Liver (tissue), 9 donors: ENCODE results near the gene TBC1D20. TPM values are rescaled to one million over a fixed set of nuclear protein-coding genes. Genes with fewer than 3 reads are reported as not detected.
A peak's percentile ranks its signal among the peaks of the same experiment; 100 is the strongest.

Experiments used
- DNase-seq: peaks from one replicate; pipeline ENCODE4 v3.0.0-alpha.2; 2017; ENCODE audit warnings: low spot score
- H3K27ac ChIP-seq, 2 donors: one replicate each; pipeline ENCODE4 v1.7.0; 2013; ENCODE audit warnings: inconsistent platforms in 2 of 2, low read length in 2 of 2, control low read depth in 1 of 2, low read depth in 1 of 2, mild to moderate bottlenecking in 1 of 2
- H3K27me3 ChIP-seq, 4 donors: one replicate each; pipeline versions ENCODE4 v1.6.1 to v1.7.0; 2013; ENCODE audit warnings: low read length in 3 of 4, inconsistent platforms in 1 of 4, mild to moderate bottlenecking in 1 of 4, moderate library complexity in 1 of 4; ENCODE audit not compliant: control insufficient read depth in 4 of 4, insufficient read depth in 4 of 4
- H3K36me3 ChIP-seq, 4 donors: one replicate each; pipeline versions ENCODE4 v1.6.1 to v1.7.0; 2013; ENCODE audit warnings: low read length in 3 of 4, mild to moderate bottlenecking in 3 of 4, low read depth in 1 of 4, moderate library complexity in 1 of 4; ENCODE audit not compliant: control insufficient read depth in 4 of 4, insufficient read depth in 3 of 4
- H3K4me1 ChIP-seq, 4 donors: one replicate each; pipeline versions ENCODE4 v1.6.1 to v1.7.0; 2013; ENCODE audit warnings: low read length in 3 of 4, mild to moderate bottlenecking in 3 of 4, moderate library complexity in 1 of 4; ENCODE audit not compliant: control insufficient read depth in 4 of 4, insufficient read depth in 4 of 4
- H3K4me3 ChIP-seq, 3 donors: one replicate each; pipeline versions ENCODE4 v1.6.1 to v1.7.0; 2013; ENCODE audit warnings: low read length in 3 of 3, control low read depth in 1 of 3, low read depth in 1 of 3, mild to moderate bottlenecking in 1 of 3
- H3K9ac ChIP-seq, 2 donors: one replicate each; pipeline ENCODE4 v1.7.0; 2013; ENCODE audit warnings: low read length in 2 of 2, mild to moderate bottlenecking in 2 of 2, moderate library complexity in 2 of 2, control low read depth in 1 of 2, low read depth in 1 of 2
- H3K9me3 ChIP-seq, 4 donors: one replicate each; pipeline versions ENCODE4 v1.6.1 to v1.7.0; 2013; ENCODE audit warnings: low read length in 3 of 4; ENCODE audit not compliant: control insufficient read depth in 4 of 4
- EGR1 ChIP-seq, 2 donors: IDR thresholded peaks; 2 replicates each; pipeline ENCODE4 v1.6.1; 2016 to 2018; ENCODE audit warnings: antibody characterized with exemption in 2 of 2, low read depth in 2 of 2
- FOXA1 ChIP-seq: IDR thresholded peaks from 2 replicates; pipeline ENCODE4 v1.6.1; 2016; ENCODE audit warnings: antibody characterized with exemption
- FOXA2 ChIP-seq: IDR thresholded peaks from 2 replicates; pipeline ENCODE4 v1.6.1; 2016; ENCODE audit warnings: antibody characterized with exemption
- GABPA ChIP-seq, 2 donors: IDR thresholded peaks in 1 of 2; conservative IDR thresholded peaks in 1 of 2; 2 replicates each; pipeline ENCODE4 v1.6.1; 2016; ENCODE audit warnings: antibody characterized with exemption in 2 of 2, mild to moderate bottlenecking in 1 of 2, moderate library complexity in 1 of 2
- HNF4A ChIP-seq, 2 donors: conservative IDR thresholded peaks; 2 replicates each; pipeline ENCODE4 v1.6.1; 2016; ENCODE audit warnings: antibody characterized with exemption in 2 of 2, mild to moderate bottlenecking in 2 of 2
- HNF4G ChIP-seq: IDR thresholded peaks from 2 replicates; pipeline ENCODE4 v1.6.1; 2016; ENCODE audit warnings: antibody characterized with exemption
- JUND ChIP-seq, 2 donors: IDR thresholded peaks; 2 replicates each; pipeline ENCODE4 v1.6.1; 2016; ENCODE audit warnings: antibody characterized with exemption in 2 of 2
- NR2F2 ChIP-seq: IDR thresholded peaks from 2 replicates; pipeline ENCODE4 v1.6.1; 2016; ENCODE audit warnings: antibody characterized with exemption
- RAD21 ChIP-seq, 2 donors: IDR thresholded peaks; 2 replicates each; pipeline ENCODE4 v1.6.1; 2016; ENCODE audit warnings: antibody characterized with exemption in 2 of 2, mild to moderate bottlenecking in 2 of 2
- RXRA ChIP-seq, 2 donors: IDR thresholded peaks; 2 replicates each; pipeline ENCODE4 v1.6.1; 2017 to 2018; ENCODE audit warnings: antibody characterized with exemption in 2 of 2, mild to moderate bottlenecking in 1 of 2
- SP1 ChIP-seq: IDR thresholded peaks from 2 replicates; pipeline ENCODE4 v1.6.1; 2018; ENCODE audit warnings: antibody characterized with exemption, mild to moderate bottlenecking
- TAF1 ChIP-seq: conservative IDR thresholded peaks from 2 replicates; pipeline ENCODE4 v1.6.1; 2016; ENCODE audit warnings: antibody characterized with exemption, mild to moderate bottlenecking
- YY1 ChIP-seq: IDR thresholded peaks from 2 replicates; pipeline ENCODE4 v1.6.1; 2016; ENCODE audit warnings: antibody characterized with exemption, mild to moderate bottlenecking
- WGBS: extraction: QIAGEN DNeasy Blood & Tissue Kit; methylation state at CpG from one replicate; pipeline ENCODE4 v1.1.7; 2013; 5-methylcytosine and 5-hydroxymethylcytosine counted together
- polyA plus RNA-seq, 2 donors: library from polyadenylated mRNA; stranded (reverse) in 1 of 2; unstranded in 1 of 2; fragments of 200-250 nt in 1 of 2; fragments of >200 nt in 1 of 2; fragmentation: Nextera tagmentation in 1 of 2; extraction: Ambion mirVana in 1 of 2; gene quantifications; one replicate each; pipeline versions ENCODE4 v1.2.1 to v1.2.3, GENCODE V29; 2013 to 2015
- total RNA-seq, 2 donors: library from RNA; depleted of rRNA; stranded (reverse); fragments of >200 nt; gene quantifications; one replicate each; pipeline ENCODE4 v1.2.3, GENCODE V29; 2014
- TF ChIP-seq, protein P1 (sequence below): fragments of 150-350 bp; IDR thresholded peaks from 2 replicates; pipeline ENCODE4 v1.5.1; 2017; ENCODE audit warnings: improper control_type of control experiment, low read depth, low read length; ENCODE audit not compliant: missing input control
- TF ChIP-seq, protein P2 (sequence below): IDR thresholded peaks from 2 replicates; pipeline ENCODE4 v1.6.1; 2016; ENCODE audit warnings: antibody characterized with exemption
- TF ChIP-seq, protein P3 (sequence below): IDR thresholded peaks from 2 replicates; pipeline ENCODE4 v1.6.1; 2016; ENCODE audit warnings: antibody characterized with exemption
- TF ChIP-seq, protein P4 (sequence below): IDR thresholded peaks from 2 replicates; pipeline ENCODE4 v1.6.1; 2016; ENCODE audit warnings: antibody characterized with exemption
- TF ChIP-seq, protein P5 (sequence below): IDR thresholded peaks from 2 replicates; pipeline ENCODE4 v1.6.1; 2016; ENCODE audit warnings: antibody characterized with exemption, mild to moderate bottlenecking
- donor health status: healthy.
- donor health status: healthy.
- donor health status: healthy.
- donor health status: healthy.
- donor health status: healthy.

TBC1D20 gene
- total and polyA plus RNA-seq, 4 donors: 8.7 to 18.9 (median 11.9) TPM

DNA sequence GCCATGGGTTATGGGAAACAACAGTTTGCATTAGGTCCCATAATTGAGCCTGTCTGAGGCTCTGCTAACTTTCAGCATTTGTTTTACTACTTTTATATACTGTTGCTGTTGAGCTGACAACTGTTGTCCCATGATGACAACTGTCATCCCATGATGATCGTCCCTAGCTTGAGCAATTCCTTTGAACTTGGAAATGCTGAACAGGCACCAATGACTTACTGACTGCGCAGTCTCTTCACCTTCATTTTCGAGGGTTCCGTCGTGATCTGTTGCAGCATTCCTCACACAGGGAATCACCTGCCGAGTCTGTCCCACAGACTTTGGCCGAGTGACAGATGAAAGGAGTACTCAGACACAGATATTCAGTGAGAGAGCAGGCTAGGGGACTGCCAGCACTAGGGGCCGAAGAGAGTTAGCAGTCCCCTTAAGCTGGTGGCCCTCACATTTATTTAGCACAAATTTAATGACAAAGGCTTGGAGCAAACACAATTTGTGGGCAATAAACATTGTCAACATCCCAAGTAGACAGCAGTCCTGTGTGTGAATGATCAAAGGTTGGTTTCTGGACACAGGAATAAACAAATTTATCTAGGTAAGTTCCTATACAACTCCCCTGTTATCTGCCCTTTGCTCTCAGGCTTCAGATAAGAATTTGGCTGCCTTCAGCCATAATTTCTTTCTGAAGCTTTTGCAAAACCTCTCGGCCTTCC lies 10.0 kb upstream of the TBC1D20 start (continued):
- TF ChIP-seq, protein P1, sequence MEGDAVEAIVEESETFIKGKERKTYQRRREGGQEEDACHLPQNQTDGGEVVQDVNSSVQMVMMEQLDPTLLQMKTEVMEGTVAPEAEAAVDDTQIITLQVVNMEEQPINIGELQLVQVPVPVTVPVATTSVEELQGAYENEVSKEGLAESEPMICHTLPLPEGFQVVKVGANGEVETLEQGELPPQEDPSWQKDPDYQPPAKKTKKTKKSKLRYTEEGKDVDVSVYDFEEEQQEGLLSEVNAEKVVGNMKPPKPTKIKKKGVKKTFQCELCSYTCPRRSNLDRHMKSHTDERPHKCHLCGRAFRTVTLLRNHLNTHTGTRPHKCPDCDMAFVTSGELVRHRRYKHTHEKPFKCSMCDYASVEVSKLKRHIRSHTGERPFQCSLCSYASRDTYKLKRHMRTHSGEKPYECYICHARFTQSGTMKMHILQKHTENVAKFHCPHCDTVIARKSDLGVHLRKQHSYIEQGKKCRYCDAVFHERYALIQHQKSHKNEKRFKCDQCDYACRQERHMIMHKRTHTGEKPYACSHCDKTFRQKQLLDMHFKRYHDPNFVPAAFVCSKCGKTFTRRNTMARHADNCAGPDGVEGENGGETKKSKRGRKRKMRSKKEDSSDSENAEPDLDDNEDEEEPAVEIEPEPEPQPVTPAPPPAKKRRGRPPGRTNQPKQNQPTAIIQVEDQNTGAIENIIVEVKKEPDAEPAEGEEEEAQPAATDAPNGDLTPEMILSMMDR: no peak
- no peak for TF ChIP-seq GABPA (IDR thresholded peaks at IDR 0.05 in 1 of 2, conservative IDR thresholded peaks at IDR 0.05 in 1 of 2)

DNA sequence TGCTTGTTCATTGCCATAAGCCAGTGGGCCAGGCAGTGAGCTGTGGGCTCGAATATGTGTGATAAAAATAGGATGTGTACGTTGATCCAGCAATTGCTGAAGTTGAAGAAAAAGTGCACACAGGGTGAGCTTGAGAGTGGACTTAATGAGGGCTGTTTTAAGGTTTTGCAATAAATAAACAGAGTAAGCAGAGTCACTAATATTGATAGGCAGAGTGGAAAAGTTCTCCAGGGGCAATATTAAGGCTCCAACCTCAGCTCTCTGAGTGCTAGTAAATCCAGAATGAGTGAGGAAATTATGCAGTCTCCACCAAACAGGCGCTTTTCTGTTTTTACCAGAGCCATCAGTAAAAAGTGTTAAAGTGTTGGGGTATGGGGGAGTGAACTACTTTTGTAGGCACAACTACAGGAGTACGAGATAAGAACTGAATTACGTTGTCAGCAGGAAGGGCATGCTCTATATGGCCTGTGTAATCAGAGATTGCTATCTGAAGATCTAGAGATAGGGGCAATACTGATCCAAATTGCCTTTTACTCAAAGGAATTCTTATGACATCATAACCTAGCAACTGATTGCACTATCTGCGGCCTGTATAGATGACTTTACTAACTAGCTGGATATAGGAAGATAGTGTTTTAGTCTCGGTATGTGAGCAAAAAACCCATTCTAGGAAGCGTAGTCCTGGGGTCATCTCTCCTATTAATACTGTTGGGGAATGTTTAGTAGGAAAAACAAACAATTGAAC lies 7.6 kb upstream of the TBC1D20 start:
- Histone ChIP-seq H3K9ac (no peak overlapping the region), H3K4me3 (no peak overlapping the region), H3K27ac (no peak overlapping the region), H3K9me3 (peaks cover 0 to 10% (median 3%) of the 10 kb centered on the region in 4 donors), H3K4me1 (peaks cover 0 to 8% (median 4%) of the 10 kb centered on the region in 4 donors), H3K27me3 (no peaks in the 10 kb centered on the region), H3K36me3 (no peaks in the 10 kb centered on the region)
- DNase-seq: no peak
- WGBS: 66% methylated on average over 8 of the region's 8 CpGs
- TF ChIP-seq RAD21 (IDR thresholded peaks at IDR 0.05): peak in 1 of 2 donors; percentile 14
- peak; percentile 49 for TF ChIP-seq SP1
- TF ChIP-seq, protein P2, sequence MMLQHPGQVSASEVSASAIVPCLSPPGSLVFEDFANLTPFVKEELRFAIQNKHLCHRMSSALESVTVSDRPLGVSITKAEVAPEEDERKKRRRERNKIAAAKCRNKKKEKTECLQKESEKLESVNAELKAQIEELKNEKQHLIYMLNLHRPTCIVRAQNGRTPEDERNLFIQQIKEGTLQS: no peak
- TF ChIP-seq RXRA (IDR thresholded peaks at IDR 0.05): peak in 1 of 2 donors; percentile 20
- peak in 1 of 2 donors; percentile 35 for TF ChIP-seq HNF4A (conservative IDR thresholded peaks at IDR 0.05)
- TF ChIP-seq HNF4G: no peak
- no peak for TF ChIP-seq NR2F2

DNA sequence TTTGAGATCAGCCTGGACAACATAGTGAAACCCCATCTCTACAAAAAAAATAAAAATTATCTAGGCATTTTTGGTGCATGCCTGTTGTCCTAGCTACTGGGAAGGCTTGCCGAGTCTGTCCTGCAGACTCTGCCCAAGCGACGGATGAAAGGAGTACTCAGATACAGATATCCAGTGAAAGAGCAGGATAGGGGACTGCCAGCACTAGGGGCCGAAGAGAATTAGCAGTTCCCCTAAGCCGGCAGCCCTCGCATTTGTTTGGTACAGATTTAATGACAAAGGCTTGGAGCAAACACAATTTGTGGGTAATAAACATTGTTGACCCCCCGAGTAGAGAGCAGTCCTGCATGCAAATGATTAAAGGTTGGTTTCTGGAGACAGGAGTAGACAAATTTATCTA lies 5.4 kb upstream of the TBC1D20 start:
- no peak for TF ChIP-seq FOXA1
- TF ChIP-seq, protein P2: no peak
- TF ChIP-seq GABPA (IDR thresholded peaks at IDR 0.05 in 1 of 2, conservative IDR thresholded peaks at IDR 0.05 in 1 of 2): no peak
- TF ChIP-seq HNF4A (conservative IDR thresholded peaks at IDR 0.05): no peak
- TF ChIP-seq YY1: no peak
- TF ChIP-seq, protein P3, sequence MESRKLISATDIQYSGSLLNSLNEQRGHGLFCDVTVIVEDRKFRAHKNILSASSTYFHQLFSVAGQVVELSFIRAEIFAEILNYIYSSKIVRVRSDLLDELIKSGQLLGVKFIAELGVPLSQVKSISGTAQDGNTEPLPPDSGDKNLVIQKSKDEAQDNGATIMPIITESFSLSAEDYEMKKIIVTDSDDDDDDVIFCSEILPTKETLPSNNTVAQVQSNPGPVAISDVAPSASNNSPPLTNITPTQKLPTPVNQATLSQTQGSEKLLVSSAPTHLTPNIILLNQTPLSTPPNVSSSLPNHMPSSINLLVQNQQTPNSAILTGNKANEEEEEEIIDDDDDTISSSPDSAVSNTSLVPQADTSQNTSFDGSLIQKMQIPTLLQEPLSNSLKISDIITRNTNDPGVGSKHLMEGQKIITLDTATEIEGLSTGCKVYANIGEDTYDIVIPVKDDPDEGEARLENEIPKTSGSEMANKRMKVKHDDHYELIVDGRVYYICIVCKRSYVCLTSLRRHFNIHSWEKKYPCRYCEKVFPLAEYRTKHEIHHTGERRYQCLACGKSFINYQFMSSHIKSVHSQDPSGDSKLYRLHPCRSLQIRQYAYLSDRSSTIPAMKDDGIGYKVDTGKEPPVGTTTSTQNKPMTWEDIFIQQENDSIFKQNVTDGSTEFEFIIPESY: no peak
- TF ChIP-seq RAD21 (IDR thresholded peaks at IDR 0.05): no peak
- TF ChIP-seq, protein P4, sequence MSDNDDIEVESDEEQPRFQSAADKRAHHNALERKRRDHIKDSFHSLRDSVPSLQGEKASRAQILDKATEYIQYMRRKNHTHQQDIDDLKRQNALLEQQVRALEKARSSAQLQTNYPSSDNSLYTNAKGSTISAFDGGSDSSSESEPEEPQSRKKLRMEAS: no peak
- TF ChIP-seq JUND (IDR thresholded peaks at IDR 0.05): no peak
- TF ChIP-seq, protein P5, sequence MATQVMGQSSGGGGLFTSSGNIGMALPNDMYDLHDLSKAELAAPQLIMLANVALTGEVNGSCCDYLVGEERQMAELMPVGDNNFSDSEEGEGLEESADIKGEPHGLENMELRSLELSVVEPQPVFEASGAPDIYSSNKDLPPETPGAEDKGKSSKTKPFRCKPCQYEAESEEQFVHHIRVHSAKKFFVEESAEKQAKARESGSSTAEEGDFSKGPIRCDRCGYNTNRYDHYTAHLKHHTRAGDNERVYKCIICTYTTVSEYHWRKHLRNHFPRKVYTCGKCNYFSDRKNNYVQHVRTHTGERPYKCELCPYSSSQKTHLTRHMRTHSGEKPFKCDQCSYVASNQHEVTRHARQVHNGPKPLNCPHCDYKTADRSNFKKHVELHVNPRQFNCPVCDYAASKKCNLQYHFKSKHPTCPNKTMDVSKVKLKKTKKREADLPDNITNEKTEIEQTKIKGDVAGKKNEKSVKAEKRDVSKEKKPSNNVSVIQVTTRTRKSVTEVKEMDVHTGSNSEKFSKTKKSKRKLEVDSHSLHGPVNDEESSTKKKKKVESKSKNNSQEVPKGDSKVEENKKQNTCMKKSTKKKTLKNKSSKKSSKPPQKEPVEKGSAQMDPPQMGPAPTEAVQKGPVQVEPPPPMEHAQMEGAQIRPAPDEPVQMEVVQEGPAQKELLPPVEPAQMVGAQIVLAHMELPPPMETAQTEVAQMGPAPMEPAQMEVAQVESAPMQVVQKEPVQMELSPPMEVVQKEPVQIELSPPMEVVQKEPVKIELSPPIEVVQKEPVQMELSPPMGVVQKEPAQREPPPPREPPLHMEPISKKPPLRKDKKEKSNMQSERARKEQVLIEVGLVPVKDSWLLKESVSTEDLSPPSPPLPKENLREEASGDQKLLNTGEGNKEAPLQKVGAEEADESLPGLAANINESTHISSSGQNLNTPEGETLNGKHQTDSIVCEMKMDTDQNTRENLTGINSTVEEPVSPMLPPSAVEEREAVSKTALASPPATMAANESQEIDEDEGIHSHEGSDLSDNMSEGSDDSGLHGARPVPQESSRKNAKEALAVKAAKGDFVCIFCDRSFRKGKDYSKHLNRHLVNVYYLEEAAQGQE: no peak
- no peak for TF ChIP-seq TAF1
- TF ChIP-seq NR2F2: no peak
- no peak for TF ChIP-seq HNF4G
- TF ChIP-seq EGR1 (IDR thresholded peaks at IDR 0.05; ENCODE audit: low read depth in 2 of 2): no peak
- no peak for TF ChIP-seq FOXA2
- H3K4me1 ChIP-seq: peaks cover 0 to 10% (median 6%) of the 10 kb centered on the region in 4 donors
- H3K9me3 ChIP-seq: peaks cover 0 to 7% (median 3%) of the 10 kb centered on the region in 4 donors
- H3K9ac ChIP-seq: no peak overlapping the region
- H3K27ac ChIP-seq: no peak overlapping the region
- no peaks in the 10 kb centered on the region for H3K36me3 ChIP-seq
- 88% methylated on average over 7 of the region's 7 CpGs for WGBS
- H3K4me3 ChIP-seq: no peak overlapping the region
- H3K27me3 ChIP-seq: no peaks in the 10 kb centered on the region
- DNase-seq: no peak
